ENCODE data around the gene NRP2.

GRCh38 chr2:205805136-205805535 is 122.8 kb downstream of the NRP2 start:
- TF ChIP-seq CTCF (IDR thresholded peaks at IDR 0.05) (no peak), POLR2AphosphoS5 (IDR thresholded peaks at IDR 0.05) (no peak)

Measured in prostate gland (tissue), 2 donors.